ENCODE results near the gene ALOX5AP.

The ALOX5AP gene
- total RNA-seq = 13.0 to 20.3 (median 19.6) reads per million in 4 donors

DNA sequence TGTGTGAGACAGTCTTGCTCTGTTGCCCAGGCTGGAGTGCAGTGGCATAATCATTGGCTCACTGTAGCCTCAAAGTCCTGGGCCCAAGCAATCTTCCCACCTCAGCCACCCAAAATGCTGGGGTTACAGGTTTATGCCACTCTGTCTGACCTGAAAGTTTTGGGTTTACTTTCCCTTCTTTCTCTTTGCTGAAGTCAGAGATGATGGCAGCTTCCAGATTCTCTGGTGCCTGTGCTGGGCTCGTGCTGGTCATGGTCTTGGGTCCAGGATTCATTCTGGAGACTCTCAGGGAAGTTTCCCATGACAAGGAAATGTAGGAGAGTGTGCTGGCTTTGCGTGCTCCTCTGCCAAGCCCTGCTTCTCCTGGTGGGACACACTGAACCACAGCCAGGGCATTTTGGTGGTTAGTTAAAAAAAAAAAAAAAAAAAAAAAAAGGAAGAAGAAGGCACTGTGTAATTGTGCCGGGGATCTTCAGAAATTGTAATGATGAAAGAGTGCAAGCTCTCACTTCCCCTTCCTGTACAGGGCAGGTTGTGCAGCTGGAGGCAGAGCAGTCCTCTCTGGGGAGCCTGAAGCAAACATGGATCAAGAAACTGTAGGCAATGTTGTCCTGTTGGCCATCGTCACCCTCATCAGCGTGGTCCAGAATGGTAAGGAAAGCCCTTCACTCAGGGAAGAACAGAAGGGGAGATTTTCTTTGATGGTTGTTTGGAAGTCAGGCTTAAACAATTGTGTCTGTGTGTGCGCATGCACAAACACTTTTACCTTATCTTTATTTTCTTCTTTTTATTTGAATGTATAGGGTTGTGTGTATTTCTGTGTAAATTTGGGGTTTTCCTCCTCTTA lies at the start of gene ALOX5AP:
Gene ALOX5AP (plus strand): TSS at position 519 of the 847 bp plus-strand sequence. CDS start 63 bp downstream, at position 582.
- DNase-seq = peak in 1 of 5 donors; percentile 78

GRCh38 chr13:30685987-30686386 lies 49.4 kb upstream of the ALOX5AP start:
- DNase-seq = no peak

GRCh38 chr13:30687601-30688000 lies 47.7 kb upstream of the ALOX5AP start:
- no peak for DNase-seq

DNA sequence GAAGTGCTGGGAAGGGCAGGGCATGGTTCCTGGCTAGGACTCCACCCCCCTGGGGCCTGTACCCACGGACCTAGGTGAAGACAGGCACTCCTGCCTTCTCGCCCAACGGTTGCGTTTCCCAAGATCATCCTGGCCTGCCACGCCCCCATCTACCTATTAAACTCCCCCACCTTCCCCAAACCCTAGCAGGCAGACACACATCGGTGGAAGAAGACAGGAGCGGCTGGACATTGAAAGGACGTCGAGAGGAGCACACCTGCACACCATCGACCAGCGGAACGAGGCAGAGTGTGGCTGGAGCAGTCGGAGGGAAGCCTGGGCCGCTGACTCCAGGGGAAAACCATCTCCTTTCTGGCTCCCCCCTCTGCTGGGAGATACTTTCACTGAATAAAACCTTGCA lies 45.6 kb upstream of the ALOX5AP start:
- DNase-seq = no peak

- peak in 1 of 5 donors; percentile 43 for DNase-seq
These were observed 44.8 kb upstream of the ALOX5AP start for GRCh38 chr13:30690282-30691188.

DNA sequence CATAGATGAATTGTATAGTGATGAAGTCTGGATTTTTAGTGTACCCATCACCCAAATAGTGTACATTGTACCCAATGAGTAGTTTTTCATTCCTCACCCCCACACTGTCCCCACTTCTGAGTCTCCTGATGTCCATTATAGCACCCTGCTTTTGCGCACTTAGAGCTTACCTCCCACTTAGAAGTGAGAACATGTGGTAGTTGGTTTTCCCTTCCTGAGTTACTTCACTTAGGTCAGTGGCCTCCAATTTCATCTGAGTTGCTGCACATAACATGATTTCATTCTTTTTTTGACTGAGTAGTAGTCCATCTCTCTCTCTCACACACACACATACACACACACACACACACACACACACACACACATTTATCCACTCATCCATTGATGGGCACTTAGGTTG lies 43.2 kb upstream of the ALOX5AP start:
- DNase-seq = no peak

DNA sequence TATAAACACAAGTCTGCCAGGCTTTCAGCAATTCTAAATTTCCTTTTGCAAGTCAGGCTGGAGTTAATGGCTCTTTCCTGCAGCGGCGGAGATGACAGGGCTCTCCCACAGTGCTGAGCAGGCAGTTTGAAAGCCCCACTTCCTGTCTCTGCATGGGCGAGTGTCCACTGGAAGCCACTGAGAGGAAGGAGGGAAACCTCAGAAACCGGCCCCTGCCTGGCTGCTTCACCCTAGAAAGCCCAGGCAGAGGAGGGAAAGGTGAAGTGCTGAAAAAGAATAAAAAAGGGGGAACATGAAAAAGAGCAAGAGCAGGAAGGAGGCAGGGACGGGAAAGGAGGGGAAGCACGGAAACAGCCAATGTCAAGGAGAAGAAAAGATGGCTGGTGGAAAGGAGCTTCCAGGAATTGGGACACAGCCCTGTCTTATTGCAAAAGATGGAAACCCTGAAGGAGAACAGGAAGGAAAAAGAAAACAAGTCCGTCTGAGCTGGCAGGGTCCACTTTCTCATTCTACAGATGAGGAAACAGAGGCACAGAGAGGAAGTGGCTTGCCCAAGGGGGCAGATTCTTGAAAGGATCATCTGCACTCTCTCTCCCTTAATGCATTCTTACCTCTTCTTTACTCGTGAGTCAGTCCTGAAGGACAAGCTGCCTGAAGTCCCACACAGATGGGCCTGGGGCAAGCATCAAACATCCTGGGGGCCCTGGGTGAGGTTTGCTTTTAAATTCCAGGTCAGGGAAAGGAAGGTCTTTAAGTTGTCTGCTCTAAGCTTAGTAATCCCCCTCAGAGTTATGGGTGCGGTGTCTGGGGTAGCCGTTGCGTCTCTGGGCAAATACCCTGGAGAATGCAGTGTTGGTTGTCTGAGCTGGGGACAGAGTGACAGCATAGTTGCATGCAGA lies 38.8 kb upstream of the ALOX5AP start:
- peak in 1 of 5 donors; percentile 29 for DNase-seq

GRCh38 chr13:30697177-30697953 lies 38.0 kb upstream of the ALOX5AP start:
- no peak for DNase-seq

DNA sequence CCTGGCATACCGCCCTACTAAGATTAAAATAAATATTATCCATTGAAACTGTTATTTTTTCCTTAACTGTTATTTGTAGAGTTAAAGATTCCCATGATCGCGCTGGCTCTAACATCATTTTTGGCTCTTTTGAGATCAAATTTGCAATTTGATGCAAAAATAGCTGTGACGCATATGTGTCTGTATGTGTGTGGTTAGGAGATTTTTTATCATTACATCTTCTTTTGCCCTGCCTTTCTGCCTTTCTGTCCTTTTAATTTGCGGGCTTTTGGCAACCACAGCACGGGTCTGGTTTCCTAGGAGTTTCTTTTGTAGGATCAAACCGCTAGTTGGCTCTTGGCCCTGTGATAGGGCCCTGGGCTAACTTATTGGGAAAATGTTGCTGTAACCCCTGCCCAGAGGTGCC lies 37.3 kb upstream of the ALOX5AP start:
- DNase-seq = no peak

GRCh38 chr13:30698488-30699005 lies 36.8 kb upstream of the ALOX5AP start:
- DNase-seq = no peak

- no peak for DNase-seq
These were observed 35.0 kb upstream of the ALOX5AP start for GRCh38 chr13:30700364-30700763.

DNA sequence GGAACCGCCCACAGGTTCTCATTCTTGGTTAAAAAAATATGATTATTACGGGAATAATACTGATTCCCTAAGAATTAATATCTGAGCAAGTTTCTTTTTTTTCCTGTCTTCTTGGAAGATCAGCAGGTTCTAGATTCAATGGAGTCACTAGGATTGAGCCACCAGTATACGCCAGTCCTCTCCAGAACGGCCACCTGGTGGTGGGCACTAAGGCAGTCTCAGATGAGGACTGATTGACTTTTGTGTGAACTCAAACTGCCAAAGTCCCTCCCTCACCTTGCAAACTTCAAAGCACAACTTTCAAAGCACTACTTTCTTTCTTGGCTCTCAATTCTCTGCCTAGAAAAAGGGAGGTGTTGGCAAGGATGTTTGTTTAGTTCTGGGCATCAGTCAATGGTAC lies 33.3 kb upstream of the ALOX5AP start:
- no peak for DNase-seq

- DNase-seq = no peak
These were observed 30.7 kb upstream of the ALOX5AP start for GRCh38 chr13:30704596-30704995.

GRCh38 chr13:30705680-30706079 lies 29.7 kb upstream of the ALOX5AP start:
- no peak for DNase-seq

GRCh38 chr13:30708541-30708940 lies 26.8 kb upstream of the ALOX5AP start:
- no peak for DNase-seq

- no peak for DNase-seq
These were observed 24.9 kb upstream of the ALOX5AP start for GRCh38 chr13:30710442-30710841.

DNA sequence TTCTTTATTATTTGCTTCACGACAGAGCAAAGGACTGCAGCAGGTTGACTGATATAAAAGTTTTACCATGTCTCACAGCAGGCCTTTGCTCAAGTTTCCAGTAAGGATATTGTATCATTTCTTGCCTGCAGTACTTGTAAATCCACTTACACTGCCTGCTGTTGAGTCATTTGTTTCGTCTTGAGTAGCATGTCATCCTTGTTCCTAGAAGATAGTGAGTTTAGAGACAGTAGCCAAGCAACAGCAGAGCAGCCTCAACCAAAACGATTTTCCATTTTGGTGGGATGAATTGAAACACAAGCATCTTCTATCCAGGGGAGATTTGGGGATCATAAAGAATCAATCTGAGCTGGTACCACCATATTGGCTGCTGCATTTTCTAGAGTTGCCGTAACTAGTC lies 24.0 kb upstream of the ALOX5AP start:
- DNase-seq = peak in 1 of 5 donors; percentile 76

DNA sequence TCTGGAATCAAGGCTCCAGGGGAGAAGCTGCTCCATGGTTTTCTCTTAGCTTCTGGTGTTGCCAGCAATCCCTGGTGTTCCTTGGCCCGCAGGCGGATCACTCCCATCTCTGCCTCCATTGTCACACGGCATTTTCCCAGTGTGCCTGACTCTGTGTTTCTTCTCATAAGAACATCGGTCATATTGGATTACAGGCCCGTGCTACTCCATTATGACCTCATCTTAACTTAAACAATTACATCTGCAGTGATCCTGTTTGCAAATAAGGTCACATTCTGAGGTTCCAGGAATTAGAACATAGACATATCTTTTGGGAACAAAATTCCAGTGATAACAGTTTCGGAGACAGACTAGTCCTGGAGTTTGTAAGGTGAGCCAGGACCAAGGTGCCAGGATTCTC lies 23.5 kb upstream of the ALOX5AP start:
- no peak for DNase-seq

DNA sequence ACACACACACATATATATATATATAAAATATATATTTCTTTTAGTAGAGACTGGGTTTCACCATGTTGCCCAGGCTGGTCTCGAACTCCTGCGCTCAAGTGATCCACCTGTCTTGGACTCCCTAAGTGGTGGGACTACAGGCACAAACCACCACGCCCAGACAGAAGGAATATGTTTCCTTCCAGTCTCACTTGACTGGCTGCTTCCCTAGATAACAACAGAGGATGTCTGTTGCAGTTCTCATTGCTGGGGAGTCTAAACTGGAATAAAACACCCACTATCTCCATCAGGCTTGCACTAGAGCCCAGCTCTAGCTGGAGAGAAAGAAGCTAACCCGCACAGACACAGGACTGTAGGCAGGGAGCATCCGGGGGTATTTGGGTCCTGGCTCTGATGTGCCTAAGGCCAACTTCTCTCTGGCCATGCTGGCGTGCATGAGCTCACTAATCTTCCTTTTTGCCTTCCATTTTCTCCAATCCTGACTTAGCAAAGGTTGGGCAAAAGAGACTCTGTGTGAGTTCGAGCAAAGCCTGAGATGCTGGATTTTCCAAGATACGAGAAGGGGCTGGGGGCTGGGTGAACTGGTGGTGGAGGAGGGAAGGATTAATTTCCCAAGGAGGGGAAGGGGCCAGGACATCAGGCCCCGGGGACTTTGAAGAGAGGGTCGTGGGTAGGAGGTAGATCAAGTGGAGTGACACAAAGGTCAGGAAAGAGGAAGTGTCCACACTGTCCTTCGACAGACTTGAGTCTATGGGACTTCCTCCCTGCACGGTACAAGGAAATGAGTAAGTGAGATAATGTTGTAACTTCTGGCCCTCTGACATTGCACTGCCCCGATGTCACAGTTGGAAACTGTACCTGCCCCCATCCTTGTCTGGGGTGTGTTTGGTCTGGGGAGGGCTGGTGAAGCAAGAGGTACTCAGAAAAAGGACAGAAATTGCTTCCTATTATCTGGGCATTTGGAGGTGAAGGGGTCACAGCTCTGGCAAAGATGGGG lies 22.5 kb upstream of the ALOX5AP start:
- peak in 1 of 5 donors; percentile 69 for DNase-seq

All from T-helper 1 cell (primary cell).